AG09309 (cell line): ENCODE data around the gene CNTNAP2.

Experiments
- DNase-seq: peaks from one replicate; pipeline ENCODE4 v3.0.0-alpha.2; 2010; ENCODE audit warnings: low read depth
- H3K4me3 ChIP-seq: 2 replicates; pipeline ENCODE4 v1.5.1; 2011; ENCODE audit warnings: mild to moderate bottlenecking, low read depth, low read length, moderate library complexity; ENCODE audit not compliant: control insufficient read depth
- CTCF ChIP-seq: IDR thresholded peaks from 2 replicates; pipeline ENCODE4 v1.5.1; 2011; ENCODE audit warnings: mild to moderate bottlenecking, low read depth, low read length, inconsistent platforms; ENCODE audit not compliant: insufficient read depth, control insufficient read depth; ENCODE audit errors: missing control alignments

CNTNAP2 gene

DNA sequence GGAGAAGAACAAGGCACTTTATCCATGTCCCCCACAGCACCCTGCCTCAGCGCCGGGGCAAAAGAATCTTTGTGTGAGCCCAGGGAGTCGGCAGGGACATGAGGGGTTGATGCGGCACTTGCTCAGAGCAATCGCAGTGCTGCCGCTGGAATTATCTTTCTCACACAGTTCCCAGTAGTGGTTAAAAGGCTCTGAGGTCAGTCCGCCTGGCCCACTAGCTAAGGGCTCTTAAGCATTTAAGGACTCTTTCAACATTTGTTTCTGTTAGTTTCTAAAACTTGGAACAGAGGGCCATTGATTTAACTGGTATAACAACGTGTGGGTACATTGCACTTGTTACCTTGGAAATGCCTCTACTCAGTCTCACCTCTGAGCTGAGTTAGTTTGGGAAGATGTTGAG, 2266.0 kb downstream of the CNTNAP2 start:
- DNase-seq, result no peak
- no peak overlapping the region for H3K4me3 ChIP-seq
- TF ChIP-seq CTCF, result no peak

DNA sequence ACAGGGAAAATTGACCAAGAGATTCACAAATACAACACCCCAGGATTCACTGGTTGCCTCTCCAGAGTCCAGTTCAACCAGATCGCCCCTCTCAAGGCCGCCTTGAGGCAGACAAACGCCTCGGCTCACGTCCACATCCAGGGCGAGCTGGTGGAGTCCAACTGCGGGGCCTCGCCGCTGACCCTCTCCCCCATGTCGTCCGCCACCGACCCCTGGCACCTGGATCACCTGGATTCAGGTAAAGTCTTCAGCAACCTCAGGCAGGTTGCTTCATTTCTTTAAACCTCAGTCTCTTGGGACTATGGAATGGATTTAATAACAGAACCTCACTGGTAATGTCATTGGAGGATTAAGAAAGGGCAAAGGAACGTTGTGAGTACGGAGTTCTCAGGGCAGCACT, 2267.1 kb downstream of the CNTNAP2 start:
- TF ChIP-seq CTCF, result no peak
- H3K4me3 ChIP-seq, result no peak overlapping the region
- no peak for DNase-seq

DNA sequence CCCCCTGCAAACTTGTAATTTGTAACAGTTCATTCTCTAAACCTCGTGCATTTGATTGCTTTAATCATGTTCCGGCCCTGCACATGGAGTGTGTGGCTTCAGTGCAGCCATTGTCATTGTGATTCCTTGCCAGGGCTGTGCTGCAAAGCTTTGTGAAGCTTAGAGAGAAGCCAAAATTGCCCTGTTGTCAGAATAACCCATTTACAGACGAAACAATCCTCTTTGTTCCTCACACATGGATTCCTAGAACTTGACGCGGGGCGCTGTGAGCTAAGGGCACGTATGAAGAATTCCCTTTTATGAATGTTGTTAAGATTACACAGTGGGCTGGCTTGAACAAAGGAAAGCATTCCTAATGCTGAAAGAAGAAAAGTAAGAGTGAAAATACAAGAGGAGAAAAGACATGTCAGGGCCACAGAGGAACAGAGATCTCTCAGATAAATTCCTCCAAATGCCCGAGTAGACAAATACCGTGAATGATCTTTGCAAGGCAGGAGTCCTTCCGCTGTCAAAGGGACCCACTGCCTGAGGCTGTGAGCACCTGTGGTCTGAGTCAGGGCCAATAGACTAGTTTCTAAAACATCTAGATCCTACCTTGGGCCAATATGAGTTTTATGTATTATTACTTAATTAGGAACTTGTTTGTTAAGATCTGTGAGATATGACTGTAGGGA, 2268.5 kb downstream of the CNTNAP2 start:
- TF ChIP-seq CTCF, result no peak
- DNase-seq, result no peak
- no peak overlapping the region for H3K4me3 ChIP-seq

DNA sequence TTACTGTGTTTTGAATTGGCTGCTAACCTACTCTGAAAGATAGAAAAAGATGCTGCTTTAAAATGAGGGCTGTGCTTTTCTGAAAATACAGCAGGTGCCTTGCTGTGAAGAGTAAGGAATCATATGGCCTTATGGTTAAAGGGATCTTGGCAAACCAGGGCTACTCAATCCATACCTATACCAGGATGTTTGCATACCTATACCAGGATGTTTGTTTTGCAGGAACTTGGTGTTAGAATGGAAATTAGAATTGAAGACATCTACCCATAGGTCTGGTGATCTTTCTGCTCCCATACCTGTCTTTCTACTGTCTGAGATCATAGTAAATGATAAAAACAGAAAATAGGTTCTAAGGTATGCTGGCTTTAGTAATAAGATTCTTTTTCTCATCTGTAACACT, 2273.8 kb downstream of the CNTNAP2 start:
- no peak overlapping the region for H3K4me3 ChIP-seq
- no peak for TF ChIP-seq CTCF
- DNase-seq, result no peak

DNA sequence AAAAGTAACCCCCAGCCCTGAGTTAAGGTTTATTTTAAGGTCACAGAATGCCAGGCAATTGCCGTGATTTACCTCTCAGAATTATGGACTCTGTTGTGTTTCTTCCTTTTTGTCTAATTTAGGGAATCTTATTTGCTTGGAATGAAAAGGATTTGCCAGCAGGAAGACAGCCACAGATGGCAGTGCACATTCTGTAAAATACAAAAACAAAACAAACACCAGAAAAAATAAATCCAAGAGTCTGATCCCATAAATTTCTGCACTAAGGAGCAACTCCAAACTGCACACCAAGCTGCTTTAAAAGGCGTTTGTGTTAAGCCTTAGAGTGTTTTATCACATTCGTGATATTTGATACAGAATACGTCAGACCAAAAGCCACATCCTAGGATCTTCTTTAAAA, 2275.0 kb downstream of the CNTNAP2 start:
- no peak for DNase-seq
- no peak for TF ChIP-seq CTCF
- H3K4me3 ChIP-seq, result no peak overlapping the region

DNA sequence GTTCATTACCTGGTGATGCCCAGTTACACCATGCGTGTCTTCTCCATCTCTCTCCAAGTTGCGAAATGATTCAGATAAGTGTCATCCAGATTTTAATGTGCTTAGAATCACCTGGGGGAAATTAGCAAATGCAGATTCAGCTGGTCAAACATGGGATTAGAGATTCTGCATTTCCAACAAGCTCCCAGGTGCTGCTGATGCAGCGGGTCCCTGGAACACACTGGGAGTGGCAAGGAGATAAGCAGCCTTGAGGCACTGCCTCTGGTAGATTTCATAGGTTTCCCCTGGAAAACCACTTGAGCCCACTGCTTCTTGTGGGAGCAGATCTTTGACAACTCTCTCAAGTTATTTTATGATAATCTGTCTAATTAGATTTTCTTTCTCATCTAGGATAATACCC, 2278.0 kb downstream of the CNTNAP2 start:
- DNase-seq, result no peak
- H3K4me3 ChIP-seq, result no peak overlapping the region
- TF ChIP-seq CTCF, result no peak
